GM13977 (cell line): ENCODE results near the gene PLEKHN1.
"Not testable (repeated sequence)": the region's sequence is repeated elsewhere in the genome, so short reads cannot be mapped to it uniquely, and the experiment has no call there.

ENCODE experiments used
- DNase-seq: peaks from one replicate; pipeline ENCODE4 v3.0.0; 2012; ENCODE audit warnings: low spot score
- in situ Hi-C: fragments of 300-500 bp; cut with MboI; formaldehyde crosslinking; loops from one replicate; pipeline ENCODE4 v1.12.0; 2022; ENCODE audit warnings: low sequenced_read_pairs, low pct_unique_long_range_greater_than_20kb, mixed read lengths, inconsistent platforms; ENCODE audit not compliant: unreplicated experiment
- TF ChIP-seq, protein P1 (sequence below): IDR thresholded peaks from 2 replicates; pipeline ENCODE4 v1.5.1; 2012; ENCODE audit warnings: mild to moderate bottlenecking, control low read depth; ENCODE audit not compliant: insufficient read depth; ENCODE audit errors: extremely low read depth, missing control alignments

The PLEKHN1 gene

DNA sequence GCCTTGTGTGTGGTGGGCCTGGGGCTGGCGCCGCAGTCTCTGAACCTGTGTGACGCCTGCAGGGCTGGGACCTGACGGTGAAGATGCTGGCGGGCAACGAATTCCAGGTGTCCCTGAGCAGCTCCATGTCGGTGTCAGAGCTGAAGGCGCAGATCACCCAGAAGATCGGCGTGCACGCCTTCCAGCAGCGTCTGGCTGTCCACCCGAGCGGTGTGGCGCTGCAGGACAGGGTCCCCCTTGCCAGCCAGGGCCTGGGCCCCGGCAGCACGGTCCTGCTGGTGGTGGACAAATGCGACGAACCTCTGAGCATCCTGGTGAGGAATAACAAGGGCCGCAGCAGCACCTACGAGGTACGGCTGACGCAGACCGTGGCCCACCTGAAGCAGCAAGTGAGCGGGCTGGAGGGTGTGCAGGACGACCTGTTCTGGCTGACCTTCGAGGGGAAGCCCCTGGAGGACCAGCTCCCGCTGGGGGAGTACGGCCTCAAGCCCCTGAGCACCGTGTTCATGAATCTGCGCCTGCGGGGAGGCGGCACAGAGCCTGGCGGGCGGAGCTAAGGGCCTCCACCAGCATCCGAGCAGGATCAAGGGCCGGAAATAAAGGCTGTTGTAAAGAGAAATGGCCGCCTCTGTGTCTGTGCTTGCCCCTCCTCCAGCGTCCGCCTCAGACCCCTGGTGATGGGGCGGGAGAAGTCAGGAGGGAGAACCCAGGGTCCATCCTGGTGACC is 47.8 kb downstream of the PLEKHN1 start:
- TF ChIP-seq, protein P1, sequence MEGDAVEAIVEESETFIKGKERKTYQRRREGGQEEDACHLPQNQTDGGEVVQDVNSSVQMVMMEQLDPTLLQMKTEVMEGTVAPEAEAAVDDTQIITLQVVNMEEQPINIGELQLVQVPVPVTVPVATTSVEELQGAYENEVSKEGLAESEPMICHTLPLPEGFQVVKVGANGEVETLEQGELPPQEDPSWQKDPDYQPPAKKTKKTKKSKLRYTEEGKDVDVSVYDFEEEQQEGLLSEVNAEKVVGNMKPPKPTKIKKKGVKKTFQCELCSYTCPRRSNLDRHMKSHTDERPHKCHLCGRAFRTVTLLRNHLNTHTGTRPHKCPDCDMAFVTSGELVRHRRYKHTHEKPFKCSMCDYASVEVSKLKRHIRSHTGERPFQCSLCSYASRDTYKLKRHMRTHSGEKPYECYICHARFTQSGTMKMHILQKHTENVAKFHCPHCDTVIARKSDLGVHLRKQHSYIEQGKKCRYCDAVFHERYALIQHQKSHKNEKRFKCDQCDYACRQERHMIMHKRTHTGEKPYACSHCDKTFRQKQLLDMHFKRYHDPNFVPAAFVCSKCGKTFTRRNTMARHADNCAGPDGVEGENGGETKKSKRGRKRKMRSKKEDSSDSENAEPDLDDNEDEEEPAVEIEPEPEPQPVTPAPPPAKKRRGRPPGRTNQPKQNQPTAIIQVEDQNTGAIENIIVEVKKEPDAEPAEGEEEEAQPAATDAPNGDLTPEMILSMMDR, result no peak
- in situ Hi-C loops, result no loop called here
- no peak for DNase-seq

DNA sequence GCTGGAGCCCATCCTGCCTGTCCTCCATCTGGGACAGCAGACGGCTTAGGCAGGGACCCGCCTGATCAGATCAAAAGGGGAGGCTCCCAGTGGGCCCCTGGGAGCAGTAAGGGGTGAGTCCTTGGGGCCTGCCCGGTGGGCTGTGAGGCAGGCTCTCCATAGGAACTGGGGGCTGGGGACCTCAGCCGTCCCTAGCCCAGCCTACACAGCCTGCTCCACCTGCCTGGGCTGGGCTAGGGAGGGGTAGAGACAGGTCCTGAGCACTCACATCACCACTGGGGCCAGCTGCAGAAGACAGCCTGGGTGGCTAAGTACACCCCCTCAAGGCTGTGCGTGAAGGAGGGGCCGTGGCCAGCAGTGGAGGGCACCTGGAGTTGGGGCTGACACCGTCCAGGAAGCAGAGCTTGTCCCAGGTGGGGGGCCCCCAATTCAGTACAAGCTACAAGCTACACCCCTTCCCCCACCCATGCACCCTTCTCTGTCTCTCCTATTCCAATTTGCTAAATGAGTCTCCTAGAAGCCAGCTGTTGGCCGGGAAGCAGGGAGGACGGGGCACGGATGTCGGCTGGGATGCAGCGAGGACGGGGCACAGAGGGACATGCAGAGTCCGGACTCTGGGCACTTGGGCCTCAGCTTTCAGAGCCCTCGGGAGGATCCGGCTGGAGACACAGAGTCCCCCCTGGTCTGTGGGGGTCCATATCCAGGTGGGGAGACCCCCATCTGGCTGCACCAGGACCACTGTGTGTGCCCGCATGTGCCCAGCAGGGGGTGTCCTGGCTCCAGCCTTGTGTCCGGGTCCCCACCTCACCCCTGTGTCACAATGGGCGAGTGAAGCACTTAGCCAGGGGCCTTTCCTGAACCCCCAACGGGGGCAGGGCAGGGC is 48.8 kb downstream of the PLEKHN1 start:
- in situ Hi-C loops, result no loop called here
- TF ChIP-seq, protein P1, result peak; percentile 49
- no peak for DNase-seq

DNA sequence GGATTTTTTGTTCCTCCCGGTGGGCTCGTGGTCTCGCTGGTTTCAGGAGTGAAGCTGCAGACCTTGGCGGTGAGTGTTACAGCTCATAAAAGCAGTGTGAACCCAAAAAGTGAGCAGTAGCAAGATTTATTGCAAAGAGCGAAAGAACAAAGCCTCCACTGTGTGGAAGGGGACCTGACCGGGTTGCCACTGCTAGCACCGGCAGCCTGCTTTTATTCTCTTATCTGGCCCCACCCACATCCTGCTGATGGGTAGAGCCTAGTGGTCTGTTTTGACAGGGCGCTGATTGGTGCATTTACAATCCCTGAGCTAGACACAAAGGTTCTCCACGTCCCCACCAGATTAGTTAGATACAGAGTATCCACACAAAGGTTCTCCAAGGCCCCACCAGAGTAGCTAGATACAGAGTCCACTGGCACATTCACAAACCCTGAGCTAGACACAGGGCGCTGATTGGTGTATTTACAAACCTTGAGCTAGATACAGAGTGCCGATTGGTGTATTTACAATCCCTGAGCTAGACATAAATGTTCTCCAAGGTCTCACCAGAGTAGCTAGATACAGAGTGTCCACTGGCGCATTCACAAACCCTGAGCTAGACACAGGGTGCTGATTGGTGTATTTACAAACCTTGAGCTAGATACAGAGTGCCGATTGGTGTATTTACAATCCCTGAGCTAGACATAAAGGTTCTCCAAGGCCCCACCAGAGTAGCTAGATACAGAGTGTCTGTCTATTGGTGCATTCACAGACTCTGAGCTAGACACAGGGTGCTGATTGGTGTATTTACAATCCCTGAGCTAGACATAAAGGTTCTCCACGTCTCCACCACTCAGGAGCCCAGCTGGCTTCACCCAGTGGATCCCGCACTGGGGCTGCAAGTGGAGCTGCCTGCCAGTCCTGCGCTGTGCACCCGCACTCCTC is 51.4 kb downstream of the PLEKHN1 start:
- in situ Hi-C loops, DNase-seq: not testable (repeated sequence)

DNA sequence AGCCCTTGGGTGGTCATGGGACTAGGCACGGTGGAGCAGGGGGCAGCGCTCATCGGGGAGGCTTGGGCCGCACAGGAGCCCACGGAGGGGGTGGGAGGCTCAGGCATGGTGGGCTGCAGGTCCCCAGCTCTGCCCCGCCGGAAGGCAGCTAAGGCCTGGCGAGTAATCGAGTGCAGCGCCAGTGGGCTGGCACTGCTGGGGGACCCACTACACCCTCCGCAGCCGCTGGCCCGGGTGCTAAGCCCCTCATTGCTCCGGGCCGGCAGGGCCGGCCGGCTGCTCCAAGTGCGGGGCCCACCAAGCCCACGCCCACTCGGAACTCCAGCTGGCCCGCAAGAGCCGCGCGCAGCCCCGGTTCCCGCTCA is 52.0 kb downstream of the PLEKHN1 start:
- in situ Hi-C loops, DNase-seq: not testable (repeated sequence)

DNA sequence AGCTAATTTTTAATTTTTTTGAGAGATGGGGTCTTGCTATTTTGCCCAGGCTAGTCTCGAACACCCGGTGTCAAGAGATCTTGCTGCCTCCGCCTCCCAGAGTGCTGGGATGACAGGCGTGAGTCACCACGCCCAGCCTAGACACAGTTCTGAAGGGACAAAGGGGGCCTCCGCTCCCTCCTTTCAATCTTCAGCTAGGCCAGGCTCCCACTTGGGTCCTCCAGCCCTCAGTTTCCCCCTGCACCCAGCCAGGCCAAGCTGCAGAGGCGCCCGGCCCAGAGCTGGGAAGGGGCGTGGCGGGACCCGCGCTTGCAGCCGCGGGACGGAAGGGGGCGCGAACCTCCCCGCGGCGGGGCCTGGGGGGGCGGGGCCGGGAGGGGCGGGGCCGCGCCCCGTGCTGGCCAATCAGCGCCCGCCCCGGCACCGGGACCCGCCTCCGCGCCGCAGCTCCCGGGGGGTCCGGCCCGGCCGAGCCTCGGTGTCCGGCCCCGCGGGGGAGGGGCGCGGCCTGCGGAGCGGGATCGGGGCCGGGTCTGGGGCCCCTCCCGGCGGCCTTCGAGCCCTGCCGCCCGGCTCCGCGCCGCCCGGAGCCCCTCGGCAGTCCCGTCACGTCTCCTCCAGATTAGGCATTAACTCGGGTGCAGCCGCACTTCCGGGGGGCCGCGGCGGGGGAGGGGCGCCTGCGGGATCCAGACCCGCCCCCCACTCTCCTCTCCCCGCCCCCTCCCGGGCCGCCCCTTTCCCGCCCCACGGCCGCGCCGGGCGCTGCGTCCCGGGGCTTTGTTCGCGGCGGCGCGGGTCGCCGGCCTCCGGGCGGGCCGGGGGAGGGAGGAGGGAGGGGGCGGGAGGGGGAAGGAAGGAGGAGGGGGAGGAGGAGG is 53.1 kb downstream of the PLEKHN1 start:
- TF ChIP-seq, protein P1, result peak; percentile 77
- DNase-seq, result peak; percentile 97
- in situ Hi-C loops, result no loop called here

DNA sequence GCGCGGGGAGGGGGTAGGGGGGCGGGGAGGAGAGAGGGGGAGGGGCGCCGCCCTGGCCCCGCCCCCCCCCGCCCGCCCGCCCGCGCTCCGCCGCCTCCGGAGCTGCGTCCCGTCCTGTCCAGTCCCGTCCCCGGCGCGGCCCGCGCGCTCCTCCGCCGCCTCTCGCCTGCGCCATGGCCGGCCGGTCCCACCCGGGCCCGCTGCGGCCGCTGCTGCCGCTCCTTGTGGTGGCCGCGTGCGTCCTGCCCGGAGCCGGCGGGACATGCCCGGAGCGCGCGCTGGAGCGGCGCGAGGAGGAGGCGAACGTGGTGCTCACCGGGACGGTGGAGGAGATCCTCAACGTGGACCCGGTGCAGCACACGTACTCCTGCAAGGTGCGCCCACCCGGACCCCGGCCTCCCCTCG is 53.7 kb downstream of the PLEKHN1 start, which contains the start of gene AGRN:
AGRN (plus strand) TSS at position 121 of the 405 bp plus-strand sequence; CDS start at position 174, 53 bp downstream.
- TF ChIP-seq, protein P1, result no peak
- in situ Hi-C loops, result no loop called here
- peak; percentile 85 for DNase-seq
